ENCODE results near the gene MPZL1. TPM values are rescaled to one million over a fixed set of nuclear protein-coding genes. Genes with fewer than 3 reads are reported as not detected.

Gene MPZL1
- total RNA-seq, 4 donors from 2014 or later = 44.5 to 72.6 (median 53.7) TPM

- TF ChIP-seq CTCF (IDR thresholded peaks at IDR 0.05; ENCODE audit: low read depth) = no peak
Measured at GRCh38 chr1:167836197-167836596, 114.4 kb downstream of the MPZL1 start.

- TF ChIP-seq CTCF (IDR thresholded peaks at IDR 0.05; ENCODE audit: low read depth) = no peak
Measured at GRCh38 chr1:167837326-167837725, 115.5 kb downstream of the MPZL1 start.

GRCh38 chr1:167839009-167839408 lies 117.2 kb downstream of the MPZL1 start:
- TF ChIP-seq CTCF (IDR thresholded peaks at IDR 0.05; ENCODE audit: low read depth) = no peak

Other genes starting within 250 kb of the MPZL1 start
- gene CD247, start 203.5 kb upstream of the MPZL1 start, total RNA-seq = 1 to 10 TPM; 1.3 to 3.4 (median 2.1) TPM
- 100 to 1,000 TPM; 190 to 407 (median 330) TPM for gene CREG1, start 168.2 kb upstream of the MPZL1 start, total RNA-seq
- gene RCSD1, start 91.8 kb upstream of the MPZL1 start, total RNA-seq = 10 to 100 TPM; 22.5 to 33.3 (median 28.7) TPM
- under 1 TPM; 0.22 to 0.57 (median 0.41) TPM for gene ADCY10, start 192.2 kb downstream of the MPZL1 start, total RNA-seq
- gene DCAF6, start 214.7 kb downstream of the MPZL1 start, total RNA-seq = 100 to 1,000 TPM in 2 of 4 donors, 10 to 100 TPM in 2; 94.4 to 116 (median 99.8) TPM
- gene MPC2, start 215.1 kb downstream of the MPZL1 start, total RNA-seq = 10 to 100 TPM; 24.2 to 54.9 (median 45.4) TPM

Data from subcutaneous adipose tissue (tissue), 4 donors.